HG03469 (cell line): ENCODE results near the gene SELENOP.

Experiments
- ATAC-seq: cut with Tn5 transposase; IDR thresholded peaks from one replicate; pipeline ENCODE4 v1.9.1; 2021; ENCODE audit warnings: mild to moderate bottlenecking, moderate library complexity, moderate number of reproducible peaks; ENCODE audit not compliant: unreplicated experiment

The SELENOP gene

DNA sequence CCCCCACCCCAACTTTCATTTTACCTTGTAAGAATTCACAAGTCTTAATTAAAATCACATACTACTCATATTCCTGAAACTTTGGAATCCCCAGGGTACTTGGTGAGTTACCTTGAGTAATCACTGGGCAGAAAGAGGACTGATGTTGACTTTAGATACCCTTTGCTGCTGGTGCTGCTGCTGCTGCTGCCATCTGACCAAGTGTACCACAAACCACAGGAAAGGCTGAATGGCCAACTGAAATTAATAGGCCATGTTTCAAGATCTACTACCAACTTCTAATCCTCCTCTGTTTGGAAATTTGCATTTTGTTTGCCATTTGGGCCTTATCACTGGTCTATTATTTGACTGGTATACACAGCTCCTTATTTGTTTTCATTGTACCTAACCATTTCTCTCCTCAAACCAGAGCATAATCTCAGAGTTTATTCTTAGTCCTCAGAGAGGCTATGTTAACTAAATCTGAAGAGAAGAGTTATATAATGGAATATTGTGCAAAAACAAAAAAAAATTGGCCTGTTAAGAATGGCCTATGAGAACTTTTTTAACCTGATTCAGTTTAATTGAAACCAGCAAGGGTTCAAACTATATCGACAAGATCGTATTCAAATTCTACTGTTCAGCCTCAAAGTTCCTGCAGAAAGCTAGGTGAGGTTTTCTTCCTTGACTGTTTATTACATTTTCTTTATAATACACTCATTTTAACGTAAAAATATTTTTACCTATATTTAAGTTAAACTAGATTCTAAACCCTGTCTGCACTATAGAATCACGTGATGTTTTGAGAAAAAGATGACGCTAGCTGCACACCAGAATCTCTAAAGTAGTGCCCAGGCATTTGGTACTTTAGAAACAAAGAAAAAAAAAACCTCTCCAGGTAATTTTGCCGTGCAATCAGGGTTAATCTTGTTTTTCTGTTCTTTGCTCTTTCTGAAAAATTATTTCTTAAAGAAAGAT, 13.1 kb downstream of the SELENOP start:
- no peak for ATAC-seq

DNA sequence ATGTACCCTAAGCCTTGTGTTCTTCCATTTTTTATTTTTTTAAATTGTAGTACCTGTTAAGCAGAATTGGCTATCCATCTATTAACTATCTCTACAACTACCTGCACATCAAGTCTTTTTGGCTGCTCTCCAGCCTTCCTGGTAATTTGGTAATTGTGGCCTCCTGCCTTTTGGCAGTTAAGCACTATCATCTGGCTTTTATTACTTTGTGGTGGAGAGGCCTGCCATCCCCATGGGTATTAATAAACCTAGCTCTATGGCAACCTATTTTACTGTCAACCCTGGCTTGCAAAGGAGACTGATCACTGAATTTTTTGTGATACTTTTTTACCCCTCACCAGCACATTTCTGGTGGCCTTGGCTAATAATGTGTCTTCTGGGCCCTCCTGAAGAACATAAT, 20.5 kb downstream of the SELENOP start:
- ATAC-seq, result no peak

DNA sequence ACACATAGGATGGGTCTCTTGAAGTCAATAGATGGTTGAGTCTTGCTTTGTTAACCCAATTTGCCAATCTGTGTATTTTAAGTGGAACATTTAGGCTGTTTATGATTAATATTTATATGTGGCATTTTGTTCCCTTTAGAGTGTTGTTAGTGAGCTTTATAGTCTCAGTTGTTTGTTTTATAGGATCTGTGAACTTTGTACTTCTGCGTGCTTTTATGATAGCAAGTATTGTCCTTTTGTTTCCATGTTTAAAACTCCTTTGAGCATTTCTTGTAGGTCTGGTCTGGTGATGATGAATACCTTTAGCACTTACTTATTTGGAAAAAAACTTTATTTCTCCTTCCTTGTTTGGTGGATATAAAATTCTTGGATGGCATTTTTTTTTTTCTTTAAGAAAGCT, 23.8 kb downstream of the SELENOP start:
- ATAC-seq, result no peak

DNA sequence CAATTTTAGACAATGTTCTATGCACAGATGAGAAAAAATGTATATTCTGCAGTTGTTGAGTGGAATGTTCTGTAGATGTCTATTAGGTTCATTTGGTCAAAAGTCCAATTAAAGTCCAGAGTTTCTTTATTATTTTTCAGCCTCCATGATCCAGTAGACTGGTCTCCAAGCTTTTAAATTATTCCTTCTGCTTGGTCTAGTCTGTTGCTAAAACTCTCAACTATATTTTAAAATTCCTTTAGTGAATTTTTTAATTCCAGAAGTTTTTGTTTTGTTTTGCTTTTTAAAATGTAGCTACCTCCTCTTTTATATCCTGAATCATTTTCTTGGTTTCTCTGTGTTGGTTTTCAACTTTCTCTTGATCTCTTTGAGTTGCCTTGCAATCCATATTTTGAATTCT, 24.6 kb downstream of the SELENOP start:
- no peak for ATAC-seq

DNA sequence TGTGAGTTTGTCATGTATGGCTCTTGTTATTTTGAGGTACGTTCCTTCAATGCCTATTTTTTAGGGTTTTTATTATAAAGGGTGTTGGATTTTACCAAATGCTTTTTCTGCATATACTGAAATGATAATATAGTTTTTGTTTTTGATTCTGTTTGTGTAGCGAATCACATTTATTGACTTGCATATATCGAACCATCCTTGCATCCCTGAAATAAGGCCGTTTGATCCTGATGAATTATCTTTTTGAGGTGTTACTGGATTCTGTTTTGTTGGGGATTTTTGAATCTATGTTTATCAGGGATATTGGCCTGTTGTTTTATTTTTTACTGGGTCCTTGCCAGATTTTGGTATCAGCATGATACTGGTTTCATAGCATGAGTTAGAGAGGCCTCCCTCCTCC, 25.9 kb downstream of the SELENOP start:
- ATAC-seq, result no peak

DNA sequence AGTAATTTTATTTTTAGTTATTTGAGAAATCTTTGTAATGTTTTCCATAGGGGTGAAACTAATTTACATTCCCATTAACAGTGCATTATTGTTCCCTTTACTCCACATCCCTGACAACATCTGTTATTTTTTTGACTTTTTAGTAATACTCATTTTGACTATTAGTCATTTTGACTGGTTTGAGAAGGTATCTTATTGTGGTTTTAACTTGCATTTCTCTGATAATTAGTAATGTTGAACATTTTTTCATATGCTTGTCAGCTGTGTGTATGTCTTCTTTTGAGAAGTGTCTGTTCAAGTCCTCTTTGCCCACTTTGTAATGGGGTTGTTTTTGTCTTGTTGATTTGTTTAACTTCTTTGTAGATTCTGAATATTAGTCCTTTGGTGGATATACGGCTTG, 27.6 kb downstream of the SELENOP start:
- no peak for ATAC-seq

DNA sequence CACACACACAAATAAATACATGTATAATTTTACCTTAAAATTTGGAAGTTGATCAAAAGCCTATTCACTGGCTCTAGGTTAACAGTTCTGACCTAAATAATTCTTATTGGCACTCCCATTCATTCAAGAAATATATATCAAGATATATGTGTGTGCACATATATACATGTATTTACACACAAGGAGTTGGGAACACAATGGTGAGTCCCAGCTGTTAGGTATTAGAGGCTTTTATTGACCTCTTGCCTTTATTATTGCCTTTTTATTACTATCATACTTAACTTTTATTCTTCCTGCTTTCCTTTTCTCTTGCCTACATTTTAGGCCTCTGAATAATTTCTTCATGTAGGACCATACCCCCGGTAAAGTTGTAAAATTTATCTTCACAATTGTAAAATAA, 30.1 kb downstream of the SELENOP start:
- ATAC-seq, result no peak

DNA sequence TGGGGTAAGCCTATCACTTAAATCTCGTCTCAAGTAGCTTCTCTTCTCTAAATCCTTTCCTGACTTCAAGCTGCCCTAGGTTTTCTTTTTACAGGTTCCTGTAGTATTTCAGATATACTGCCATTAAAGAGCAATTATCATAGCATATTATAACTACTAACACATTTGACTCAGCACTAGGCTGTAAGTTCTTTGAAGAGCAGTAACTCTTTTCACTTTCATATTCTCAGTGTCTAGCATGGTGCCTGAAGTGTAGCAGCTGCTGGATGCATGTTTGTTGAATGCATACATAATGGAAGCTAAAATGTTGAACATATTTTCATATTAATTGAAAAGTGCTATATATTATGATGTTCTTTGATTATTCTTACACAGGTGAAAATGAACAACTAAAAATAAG, 32.6 kb downstream of the SELENOP start:
- no peak for ATAC-seq

DNA sequence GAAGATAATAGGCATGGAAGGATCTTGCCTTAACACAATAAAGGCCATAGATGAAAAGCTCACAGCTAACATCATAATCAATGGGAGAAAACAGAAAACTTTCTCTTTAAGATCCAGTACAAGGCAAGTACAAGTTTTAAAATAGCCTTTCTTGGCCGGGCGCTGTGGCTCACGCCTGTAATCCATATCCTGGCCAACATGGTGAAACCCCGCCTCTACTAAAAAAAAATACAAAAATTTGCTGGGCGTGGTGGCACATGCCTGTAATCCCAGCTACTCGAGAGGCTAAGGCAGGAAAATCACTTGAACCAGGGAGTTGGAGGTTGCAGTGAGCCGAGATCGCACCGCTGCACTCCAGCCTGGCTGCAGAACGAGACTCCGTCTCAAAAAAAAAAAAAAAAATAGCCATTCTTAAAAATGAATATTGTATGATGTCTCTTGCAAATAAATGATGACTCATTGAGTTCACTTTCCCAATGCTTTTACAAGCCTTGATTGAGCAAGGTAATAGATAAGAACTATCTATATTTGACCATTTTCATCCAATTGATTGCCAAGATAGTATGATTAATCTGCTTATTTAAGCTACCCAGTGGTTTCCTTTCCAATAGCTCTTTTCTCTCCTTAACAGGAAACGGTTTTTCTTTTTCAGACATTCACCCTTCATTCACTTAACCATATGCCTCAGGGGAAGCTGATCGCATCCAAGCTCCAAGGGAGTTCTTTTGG, 39.3 kb downstream of the SELENOP start:
- ATAC-seq, result no peak

DNA sequence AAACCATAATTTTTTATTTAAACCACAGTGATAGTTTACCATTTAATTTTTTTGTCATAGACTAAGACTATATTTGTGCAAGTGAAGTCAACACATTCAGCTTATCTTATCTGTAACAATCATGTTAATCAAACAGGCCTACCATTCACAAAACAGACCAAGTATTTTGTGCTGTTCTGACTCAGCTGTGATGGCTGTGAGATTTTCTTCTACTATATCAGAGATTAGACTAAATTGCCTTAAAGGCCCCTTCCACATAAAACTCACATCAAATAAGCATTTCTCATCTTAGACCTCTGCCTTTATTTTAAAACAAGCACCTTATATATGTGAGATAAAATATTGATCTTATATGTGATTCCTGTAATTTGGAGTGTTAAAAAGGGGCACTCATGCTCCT, 41.7 kb downstream of the SELENOP start:
- no peak for ATAC-seq

DNA sequence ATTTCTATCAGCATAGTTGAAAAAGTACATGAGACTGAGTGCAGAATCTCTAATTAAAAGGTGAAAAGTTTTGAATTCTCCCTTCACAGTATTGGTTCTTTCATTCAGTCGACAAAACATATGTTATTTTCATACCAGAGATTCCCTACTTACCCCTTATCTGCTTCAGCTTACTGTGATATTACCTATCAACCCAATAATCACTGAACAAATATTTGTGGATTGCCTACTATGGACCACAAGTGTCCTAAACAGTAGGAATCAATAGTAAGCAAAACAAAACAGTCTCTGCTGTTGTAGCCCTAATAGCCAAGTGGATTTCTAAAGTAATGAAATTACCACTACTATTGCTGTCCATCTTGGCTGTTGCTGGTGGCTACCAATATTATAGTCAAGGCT, 43.6 kb downstream of the SELENOP start:
- ATAC-seq, result no peak

DNA sequence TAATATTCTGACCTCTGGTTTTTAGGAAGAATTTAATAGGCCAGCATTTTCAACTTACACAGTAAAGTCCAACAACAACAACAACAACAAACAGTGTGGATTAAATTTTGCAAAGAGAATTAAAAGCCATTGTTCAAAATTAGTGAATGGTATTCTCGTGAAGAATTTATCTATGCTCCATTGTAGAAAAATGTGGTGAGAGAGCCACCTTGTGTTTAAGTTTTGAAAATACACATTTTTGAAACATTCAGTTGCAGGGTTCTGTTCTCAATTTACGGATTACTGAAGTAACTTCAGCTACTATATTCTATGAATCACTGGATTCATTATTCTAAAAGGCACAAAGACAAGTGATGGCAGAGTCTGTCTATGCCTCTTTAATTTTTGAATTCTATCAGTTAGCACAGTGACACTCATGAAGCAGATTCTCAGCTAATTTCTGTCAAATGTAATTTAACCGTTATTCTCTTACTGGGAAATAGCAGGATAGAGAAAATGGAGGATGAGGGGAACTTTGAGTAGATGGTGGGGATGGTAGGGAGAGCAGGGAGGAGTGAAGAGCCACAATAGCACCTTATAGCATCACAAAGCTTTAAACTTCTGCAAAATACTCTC, 44.1 kb downstream of the SELENOP start:
- no peak for ATAC-seq

DNA sequence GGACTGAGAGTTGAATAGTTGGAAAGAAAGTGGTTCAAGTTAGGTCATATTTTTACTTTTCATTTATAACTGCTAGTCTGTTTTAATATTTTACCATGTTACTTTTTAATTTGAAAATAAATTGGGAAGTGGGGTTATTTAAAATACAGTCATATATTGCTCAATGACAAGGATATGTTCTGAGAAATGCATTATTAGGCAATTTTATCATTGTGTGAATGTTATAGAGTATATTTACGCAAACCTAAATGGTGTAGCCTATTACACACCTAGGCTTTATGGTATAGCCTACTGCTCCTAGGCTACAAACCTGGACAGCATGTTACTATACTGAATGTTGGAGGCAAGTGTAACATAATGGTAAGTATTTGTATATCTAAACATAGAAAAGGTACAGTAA, 49.9 kb downstream of the SELENOP start:
- no peak for ATAC-seq

DNA sequence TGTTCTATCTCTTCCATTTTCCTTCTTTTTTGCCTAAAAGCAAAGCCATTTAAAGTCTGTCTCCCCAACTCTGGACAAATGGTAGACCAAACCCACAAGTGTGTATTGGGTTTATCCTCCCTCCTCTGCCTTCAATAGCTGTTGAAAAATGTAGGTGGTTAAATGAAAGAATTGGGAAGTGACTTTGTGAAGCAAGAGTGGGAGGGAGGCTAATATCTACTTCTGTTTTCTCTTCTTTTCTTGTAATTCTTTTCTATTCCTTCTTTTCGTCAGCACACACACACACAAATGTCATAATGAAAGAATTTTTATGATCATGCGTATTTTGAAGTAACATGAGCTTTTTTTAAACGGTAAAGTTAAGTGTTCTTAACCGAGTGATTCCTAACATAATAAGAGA, 51.3 kb downstream of the SELENOP start:
- ATAC-seq, result no peak

DNA sequence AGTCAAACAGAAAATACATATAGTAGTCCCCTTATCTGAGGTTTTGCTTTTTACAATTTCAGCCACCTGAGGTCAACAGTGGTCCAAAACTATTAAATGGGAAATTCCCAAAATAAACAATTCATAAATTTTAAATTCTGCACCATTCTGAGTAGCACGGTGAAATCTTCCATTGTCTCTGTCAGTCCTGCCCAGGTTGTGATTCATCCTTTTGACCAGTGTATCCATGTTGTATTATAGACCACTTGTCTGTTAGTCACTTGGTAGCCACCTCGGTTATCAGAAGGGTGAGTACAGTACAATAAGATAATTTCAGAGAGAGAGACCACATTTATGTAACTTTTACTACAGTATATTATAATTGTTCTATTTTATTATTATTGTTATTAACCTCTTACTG, 52.2 kb downstream of the SELENOP start:
- no peak for ATAC-seq

DNA sequence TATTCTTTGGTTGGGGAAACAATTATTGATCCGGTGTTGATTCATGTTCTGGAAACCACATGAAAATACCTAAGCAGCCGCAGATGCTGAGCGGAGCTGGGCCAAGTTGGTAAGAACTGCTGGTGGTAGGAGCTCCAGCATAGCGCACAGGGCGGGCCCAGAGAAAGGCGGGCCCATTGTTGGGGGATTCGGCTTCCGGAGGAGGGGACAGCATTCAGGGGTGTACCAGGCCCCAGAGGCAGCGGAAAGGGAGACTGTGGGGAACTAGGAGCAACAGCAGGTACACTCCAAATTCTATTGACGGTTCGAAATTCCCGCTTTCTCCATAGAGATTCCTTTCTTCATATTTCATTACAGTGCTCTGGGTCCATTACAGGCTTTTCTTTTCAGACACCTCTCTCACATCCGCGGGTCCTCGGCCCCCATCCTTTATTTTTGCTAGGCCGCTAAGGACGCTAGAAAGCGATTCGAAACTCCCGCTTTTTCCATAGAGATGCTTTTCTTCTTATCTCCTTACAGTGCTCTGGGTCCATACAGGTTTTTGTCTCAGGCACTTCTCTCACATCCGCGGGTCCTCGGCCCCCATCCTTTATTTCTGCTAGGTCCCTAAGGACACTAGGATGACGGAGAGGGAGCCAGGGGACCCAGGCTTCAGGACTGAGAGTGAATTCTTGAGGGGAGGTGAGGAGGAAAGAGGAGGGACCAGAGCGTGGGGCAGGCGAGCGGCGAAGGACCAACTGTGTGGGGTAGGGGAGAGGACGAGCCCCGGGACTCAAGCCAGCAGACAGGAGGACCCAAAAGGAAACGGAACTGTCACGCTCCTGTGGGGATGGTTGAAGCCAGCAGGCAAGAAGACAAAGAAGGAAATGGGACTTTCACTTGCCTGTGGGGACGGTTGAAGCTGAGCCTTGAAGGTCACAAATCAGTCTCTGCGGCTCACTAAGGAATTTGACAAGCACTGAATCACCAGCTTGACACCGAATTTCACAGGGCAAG, 54.8 kb downstream of the SELENOP start, which contains the start of gene CCDC152:
TSS of gene CCDC152 (plus strand) at position 213 of the 996 bp plus-strand sequence. CDS start 2,304 bp downstream, outside the sequence.
- peak; percentile 80 for ATAC-seq

DNA sequence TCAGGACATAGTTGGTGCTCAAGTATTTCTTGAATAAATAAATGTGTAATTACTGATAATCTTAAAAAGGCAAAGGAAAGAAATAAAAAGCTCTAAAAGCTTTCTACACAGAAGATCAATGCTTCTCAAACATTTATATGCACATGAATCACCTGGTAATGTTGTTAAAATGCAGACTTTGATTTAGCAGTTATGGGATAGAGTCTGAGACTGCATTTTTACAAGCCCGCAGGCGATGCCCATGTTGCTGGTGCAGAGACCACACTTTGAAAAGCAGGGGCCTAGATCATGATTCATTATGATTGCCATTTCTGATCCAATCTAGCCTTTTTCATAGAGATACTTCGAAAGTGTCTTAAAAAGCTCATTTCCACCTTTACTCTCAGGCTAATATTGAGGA, 58.6 kb downstream of the SELENOP start:
- no peak for ATAC-seq

DNA sequence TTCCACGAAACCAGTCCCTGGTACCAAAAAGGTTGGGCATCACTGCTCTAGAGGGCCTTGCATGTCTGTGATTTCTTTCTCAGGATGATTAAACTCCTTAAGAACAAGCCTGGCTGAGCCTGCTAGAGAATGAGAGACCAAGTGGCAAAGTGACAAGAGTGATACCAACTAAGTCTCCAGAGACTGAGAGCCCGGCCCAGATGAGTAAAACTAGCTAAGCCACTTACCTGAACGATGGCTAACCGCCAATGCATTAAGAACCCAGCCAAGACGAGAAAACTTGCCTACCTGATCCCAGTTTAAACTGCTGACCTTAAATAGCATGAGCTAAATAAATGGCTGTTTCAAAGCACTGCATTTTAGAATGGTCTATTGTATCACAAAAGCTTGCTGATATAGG, 60.6 kb downstream of the SELENOP start:
- no peak for ATAC-seq

DNA sequence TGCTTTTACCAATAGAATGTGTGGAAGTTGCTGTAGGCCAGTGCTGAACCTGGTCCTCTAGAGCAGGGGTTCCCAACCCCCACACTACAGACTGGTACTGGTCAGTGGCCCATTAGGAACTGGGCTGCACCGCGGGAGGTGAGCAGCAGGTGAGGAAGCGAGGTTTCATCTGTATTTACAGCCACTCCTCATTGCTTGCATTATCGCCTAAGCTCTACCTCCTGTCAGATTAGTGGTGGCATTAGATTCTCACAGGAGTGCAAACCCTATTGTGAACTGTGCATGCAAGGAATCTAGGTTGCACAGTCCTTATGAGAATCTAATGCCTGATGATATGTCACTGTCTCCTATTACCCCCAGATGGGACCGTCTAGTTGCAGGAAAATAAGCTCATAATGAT, 61.2 kb downstream of the SELENOP start:
- no peak for ATAC-seq
